Measurements from ENCODE around the gene KIF23. TPM values are rescaled to one million over a fixed set of nuclear protein-coding genes. Genes with fewer than 3 reads are reported as not detected.
"Not testable (repeated sequence)": the region's sequence is repeated elsewhere in the genome, so short reads cannot be mapped to it uniquely, and the experiment has no call there.

Gene KIF23
- 103 and 135 TPM in 2 replicates for total RNA-seq (2014; rRNA removed; shearing (Covaris generic))

GRCh38 chr15:69413822-69414700 lies at the start of gene KIF23:
Gene KIF23 (plus strand): TSS chr15:69414349. CDS start chr15:69414466, 117 bp downstream.
- peak; percentile 89 for DNase-seq (ENCODE audit: low spot score)

GRCh38 chr15:69367236-69367635 lies 46.9 kb upstream of the KIF23 start:
- DNase-seq (ENCODE audit: low spot score), result no peak

- DNase-seq (ENCODE audit: low spot score), result no peak
These were observed 44.5 kb upstream of the KIF23 start for GRCh38 chr15:69369631-69370030.

GRCh38 chr15:69373406-69373805 lies 40.7 kb upstream of the KIF23 start:
- no peak for DNase-seq (ENCODE audit: low spot score)

- DNase-seq (ENCODE audit: low spot score), result no peak
These were observed 38.9 kb upstream of the KIF23 start for GRCh38 chr15:69375151-69375790.

GRCh38 chr15:69377216-69377970 lies 36.8 kb upstream of the KIF23 start:
- no peak for DNase-seq (ENCODE audit: low spot score)

GRCh38 chr15:69380100-69380725 lies 33.9 kb upstream of the KIF23 start:
- DNase-seq (ENCODE audit: low spot score), result peak; percentile 12

GRCh38 chr15:69380726-69381105 lies 33.4 kb upstream of the KIF23 start:
- no peak for DNase-seq (ENCODE audit: low spot score)

GRCh38 chr15:69382176-69382575 lies 32.0 kb upstream of the KIF23 start:
- DNase-seq (ENCODE audit: low spot score), result not testable (repeated sequence)

GRCh38 chr15:69384066-69384465 lies 30.1 kb upstream of the KIF23 start:
- not testable (repeated sequence) for DNase-seq (ENCODE audit: low spot score)

- no peak for DNase-seq (ENCODE audit: low spot score)
These were observed 29.2 kb upstream of the KIF23 start for GRCh38 chr15:69384626-69385598.

- no peak for DNase-seq (ENCODE audit: low spot score)
These were observed 28.3 kb upstream of the KIF23 start for GRCh38 chr15:69385831-69386230.

- DNase-seq (ENCODE audit: low spot score), result no peak
These were observed 27.9 kb upstream of the KIF23 start for GRCh38 chr15:69386284-69386683.

GRCh38 chr15:69388260-69388705 lies 25.9 kb upstream of the KIF23 start:
- DNase-seq (ENCODE audit: low spot score), result peak; percentile 71

- DNase-seq (ENCODE audit: low spot score), result no peak
These were observed 24.7 kb upstream of the KIF23 start for GRCh38 chr15:69389426-69389825.

GRCh38 chr15:69390575-69390974 lies 23.6 kb upstream of the KIF23 start:
- DNase-seq (ENCODE audit: low spot score), result peak; percentile 90

GRCh38 chr15:69391046-69391757 lies 22.9 kb upstream of the KIF23 start:
- DNase-seq (ENCODE audit: low spot score), result no peak

GRCh38 chr15:69392352-69392751 lies 21.8 kb upstream of the KIF23 start:
- peak; percentile 28 for DNase-seq (ENCODE audit: low spot score)

- DNase-seq (ENCODE audit: low spot score), result peak; percentile 44
These were observed 20.2 kb upstream of the KIF23 start for GRCh38 chr15:69393831-69394491.

Measured in A172 (cell line).